Measurements from ENCODE around the gene ABCB9. TPM values are rescaled to one million over a fixed set of nuclear protein-coding genes. Genes with fewer than 3 reads are reported as not detected.

Gene ABCB9
- total and polyA plus RNA-seq, 2 experiments from 2014 or later: 1.2 to 7.0 TPM

DNA sequence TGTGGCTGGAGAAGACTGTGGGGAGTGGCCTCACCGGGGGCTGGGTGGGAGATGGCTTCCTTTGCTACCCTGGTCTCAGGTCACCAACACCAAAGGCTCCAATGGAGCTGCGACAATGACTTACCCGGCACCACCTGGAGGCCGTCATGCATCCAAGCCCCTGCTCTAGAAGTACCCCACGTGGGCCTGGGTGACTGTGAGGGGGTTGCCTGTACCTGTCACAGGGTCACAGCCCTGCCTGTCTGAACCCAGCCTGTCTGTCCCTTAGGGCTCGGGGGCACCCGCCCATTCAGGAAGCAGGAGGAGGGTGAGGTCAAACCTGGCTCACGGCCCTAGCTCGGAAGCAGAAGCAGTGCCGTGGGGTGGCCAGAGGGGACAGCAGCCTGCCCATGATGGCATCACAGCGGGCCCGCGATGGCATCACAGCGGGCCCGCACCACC is 18.9 kb downstream of the ABCB9 start:
- no peaks in the 10 kb centered on the region for H3K27me3 ChIP-seq (ENCODE audit: insufficient read depth)
- no peaks in the 10 kb centered on the region for H3K9me2 ChIP-seq (ENCODE audit: insufficient read depth)
- no peaks in the 10 kb centered on the region for H3F3A ChIP-seq (replicated peaks; ENCODE audit: low read depth)
- H2AFZ ChIP-seq: no peak overlapping the region
- H3K79me2 ChIP-seq (replicated peaks; ENCODE audit: insufficient read depth): no peaks in the 10 kb centered on the region
- H3K4me3 ChIP-seq: no peak overlapping the region
- Mint-ChIP-seq H3K36me3 (ENCODE audit: low read depth) (no peaks in the 10 kb centered on the region; the same call in 2 of the 3 replicates), H3K9me3 (no peaks in the 10 kb centered on the region), H3K27ac (no peak overlapping the region), H3K4me1 (no peaks in the 10 kb centered on the region), H3K27me3 (ENCODE audit: insufficient read depth, low read depth, poor library complexity) (peaks cover 11% of the 10 kb centered on the region), H3K4me3 (no peak overlapping the region)
- TF ChIP-seq POLR2AphosphoS5 (IDR thresholded peaks at IDR 0.05; ENCODE audit: low read depth): no peak
- no peak for TF ChIP-seq EZH2phosphoT487 (IDR thresholded peaks at IDR 0.05; ENCODE audit: unreplicated experiment)
- TF ChIP-seq CTCF (conservative IDR thresholded peaks at IDR 0.05; ENCODE audit: low read depth in 2 of 2): peak in 1 of 2 experiments; percentile 26; a peak in 2 of 4 replicates
- no peaks in the 10 kb centered on the region for H3K36me3 ChIP-seq (ENCODE audit: insufficient read depth)
- ATAC-seq (peak; percentile 14; the same call in 2 of the 3 replicates), DNase-seq (ENCODE audit: low spot score) (no peak)
- peaks cover 5% of the 10 kb centered on the region; the same call in 1 of the 2 replicates for H4K20me1 ChIP-seq (replicated peaks; ENCODE audit: insufficient read depth)
- H3K27ac ChIP-seq (ENCODE audit: low read depth): no peak overlapping the region
- no peaks in the 10 kb centered on the region for H3K4me1 ChIP-seq (ENCODE audit: insufficient read depth)
- H3K4me2 ChIP-seq: no peak overlapping the region

DNA sequence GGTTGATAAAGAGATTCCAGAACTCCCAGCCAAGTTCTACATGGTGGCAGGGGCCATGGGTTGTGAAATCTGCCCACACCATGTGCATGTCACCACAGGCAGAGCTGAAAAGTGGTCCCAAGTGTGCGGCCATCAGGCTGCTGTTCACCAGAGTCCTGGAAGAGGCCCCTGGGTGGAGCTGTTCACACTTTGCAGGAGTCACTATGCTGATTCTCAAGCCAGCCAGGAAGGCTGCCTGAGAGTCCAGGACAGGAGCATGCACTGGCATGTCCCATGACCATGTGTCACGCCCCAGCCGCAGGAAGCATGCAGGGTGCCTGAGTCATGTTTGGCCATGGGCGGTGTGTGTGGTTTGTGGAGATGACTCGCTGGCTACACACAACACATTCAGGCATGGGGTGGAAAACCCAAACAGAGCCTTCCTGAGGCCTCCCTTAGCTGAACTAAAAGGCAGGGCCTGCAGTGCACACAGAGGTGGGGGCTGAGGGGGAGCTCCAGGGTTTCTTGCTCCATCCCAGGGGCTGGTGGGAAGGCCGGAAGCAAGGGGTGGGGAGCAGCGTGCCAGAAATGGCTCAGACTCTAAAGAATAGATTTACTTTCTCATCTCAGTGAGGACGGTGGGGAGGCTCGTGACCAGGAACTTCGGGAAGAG is 19.4 kb downstream of the ABCB9 start:
- no peak overlapping the region for H3K4me3 Mint-ChIP-seq
- no peak for DNase-seq (ENCODE audit: low spot score)
- no peak overlapping the region for H3K27ac Mint-ChIP-seq
- peaks cover 13% of the 10 kb centered on the region for H3K27me3 Mint-ChIP-seq (ENCODE audit: insufficient read depth, low read depth, poor library complexity)
- Histone ChIP-seq H3K27me3 (ENCODE audit: insufficient read depth) (no peaks in the 10 kb centered on the region), H3K9me2 (ENCODE audit: insufficient read depth) (no peaks in the 10 kb centered on the region), H3K4me3 (no peak overlapping the region), H3F3A (replicated peaks; ENCODE audit: low read depth) (no peaks in the 10 kb centered on the region), H4K20me1 (replicated peaks; ENCODE audit: insufficient read depth) (peaks cover 3% of the 10 kb centered on the region; the same call in 1 of the 2 replicates), H3K36me3 (ENCODE audit: insufficient read depth) (no peaks in the 10 kb centered on the region), H3K79me2 (replicated peaks; ENCODE audit: insufficient read depth) (no peaks in the 10 kb centered on the region), H3K27ac (ENCODE audit: low read depth) (no peak overlapping the region), H3K4me1 (ENCODE audit: insufficient read depth) (no peaks in the 10 kb centered on the region), H2AFZ (no peak overlapping the region), H3K4me2 (no peak overlapping the region)
- no peak; the same call in 2 of the 3 replicates for ATAC-seq
- no peaks in the 10 kb centered on the region; the same call in 2 of the 3 replicates for H3K36me3 Mint-ChIP-seq (ENCODE audit: low read depth)
- TF ChIP-seq CTCF (conservative IDR thresholded peaks at IDR 0.05; ENCODE audit: low read depth in 2 of 2) (peak in 1 of 2 experiments; percentile 15; a peak in 2 of 4 replicates), CREB1 (CRISPR knock-in tag; IDR thresholded peaks at IDR 0.05; ENCODE audit: low read depth) (no peak)
- no peaks in the 10 kb centered on the region for H3K4me1 Mint-ChIP-seq
- H3K9me3 Mint-ChIP-seq: no peaks in the 10 kb centered on the region
